ENCODE results near the gene PIGN.

Gene PIGN, protein sequence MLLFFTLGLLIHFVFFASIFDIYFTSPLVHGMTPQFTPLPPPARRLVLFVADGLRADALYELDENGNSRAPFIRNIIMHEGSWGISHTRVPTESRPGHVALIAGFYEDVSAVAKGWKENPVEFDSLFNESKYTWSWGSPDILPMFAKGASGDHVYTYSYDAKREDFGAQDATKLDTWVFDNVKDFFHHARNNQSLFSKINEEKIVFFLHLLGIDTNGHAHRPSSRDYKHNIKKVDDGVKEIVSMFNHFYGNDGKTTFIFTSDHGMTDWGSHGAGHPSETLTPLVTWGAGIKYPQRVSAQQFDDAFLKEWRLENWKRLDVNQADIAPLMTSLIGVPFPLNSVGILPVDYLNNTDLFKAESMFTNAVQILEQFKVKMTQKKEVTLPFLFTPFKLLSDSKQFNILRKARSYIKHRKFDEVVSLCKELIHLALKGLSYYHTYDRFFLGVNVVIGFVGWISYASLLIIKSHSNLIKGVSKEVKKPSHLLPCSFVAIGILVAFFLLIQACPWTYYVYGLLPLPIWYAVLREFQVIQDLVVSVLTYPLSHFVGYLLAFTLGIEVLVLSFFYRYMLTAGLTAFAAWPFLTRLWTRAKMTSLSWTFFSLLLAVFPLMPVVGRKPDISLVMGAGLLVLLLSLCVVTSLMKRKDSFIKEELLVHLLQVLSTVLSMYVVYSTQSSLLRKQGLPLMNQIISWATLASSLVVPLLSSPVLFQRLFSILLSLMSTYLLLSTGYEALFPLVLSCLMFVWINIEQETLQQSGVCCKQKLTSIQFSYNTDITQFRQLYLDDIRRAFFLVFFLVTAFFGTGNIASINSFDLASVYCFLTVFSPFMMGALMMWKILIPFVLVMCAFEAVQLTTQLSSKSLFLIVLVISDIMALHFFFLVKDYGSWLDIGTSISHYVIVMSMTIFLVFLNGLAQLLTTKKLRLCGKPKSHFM

DNA sequence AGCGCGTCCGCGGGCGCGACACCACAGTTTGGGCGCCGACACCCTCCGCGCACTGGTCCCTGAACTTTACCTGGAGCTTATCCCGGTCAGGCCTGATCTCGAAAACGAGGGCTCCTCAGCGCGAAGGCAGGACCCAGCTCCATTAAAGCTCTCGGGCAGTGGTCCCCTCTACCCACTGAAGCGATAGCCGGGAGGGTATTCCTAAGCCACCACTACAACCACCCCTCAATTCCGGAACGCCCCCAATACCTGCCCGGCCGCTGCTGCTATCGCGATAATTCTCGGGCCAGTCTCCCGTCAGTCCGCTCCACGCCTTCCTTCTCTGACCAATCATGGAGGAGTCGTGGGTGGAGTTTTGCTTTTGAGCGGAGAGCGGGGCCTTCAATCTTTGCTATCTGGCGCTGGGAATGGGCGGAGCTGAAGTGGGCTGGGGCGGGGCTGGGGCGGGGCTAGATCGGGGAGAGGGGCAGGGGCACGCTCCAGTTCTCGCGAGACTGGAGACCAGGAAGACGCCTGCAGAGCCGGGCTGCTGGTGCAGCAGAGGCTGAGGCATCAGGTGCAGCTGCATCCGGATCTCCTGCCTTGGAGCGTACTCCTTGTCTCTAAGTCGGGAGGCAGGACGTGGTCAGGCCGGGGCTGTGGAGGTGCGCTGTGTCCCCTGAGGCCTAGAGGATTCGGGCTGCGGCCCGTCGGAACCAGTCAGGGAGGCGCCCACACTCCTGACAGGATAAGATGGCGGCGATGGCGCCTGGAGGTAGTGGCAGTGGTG, at the start of gene PIGN, which contains the start of gene RELCH:
Gene PIGN, minus strand, starts transcription at position 283 of the 769 bp plus-strand sequence. CDS start 25,703 bp downstream, outside the sequence.
Gene RELCH, plus strand, starts transcription at position 482 of the 769 bp plus-strand sequence. Its CDS starts 251 bp downstream, at position 733.
- DNase-seq = peak; percentile 98

- DNase-seq = no peak
Observed at GRCh38 chr18:62236252-62236651, 49.4 kb upstream of the PIGN start.

GRCh38 chr18:62226047-62226446, 39.2 kb upstream of the PIGN start:
- DNase-seq = no peak

- DNase-seq = no peak
Observed at GRCh38 chr18:62224229-62224628, 37.4 kb upstream of the PIGN start.

DNA sequence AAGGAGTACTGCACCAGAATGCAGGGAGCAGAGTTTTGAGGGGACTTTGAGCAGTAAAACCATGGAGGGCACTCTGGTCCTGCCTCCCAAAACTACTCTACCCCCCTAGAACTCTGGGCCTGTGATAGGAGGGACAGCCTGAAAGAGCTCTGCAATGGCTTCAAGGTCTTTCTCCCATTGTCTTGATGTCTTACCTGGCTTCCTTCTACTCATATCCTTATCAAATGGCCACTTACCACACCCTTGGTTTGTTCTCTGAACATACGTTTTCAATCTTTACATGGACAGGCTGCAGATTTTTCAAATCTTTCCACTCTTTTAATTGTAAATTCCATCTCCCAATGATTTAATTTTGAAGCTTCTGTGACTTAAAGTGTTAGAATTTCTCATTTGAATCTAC, 27.9 kb upstream of the PIGN start:
- DNase-seq = no peak

- no peak for DNase-seq
Observed at GRCh38 chr18:62211325-62211828, 24.5 kb upstream of the PIGN start.

GRCh38 chr18:62210138-62210537, 23.3 kb upstream of the PIGN start:
- DNase-seq = no peak

DNA sequence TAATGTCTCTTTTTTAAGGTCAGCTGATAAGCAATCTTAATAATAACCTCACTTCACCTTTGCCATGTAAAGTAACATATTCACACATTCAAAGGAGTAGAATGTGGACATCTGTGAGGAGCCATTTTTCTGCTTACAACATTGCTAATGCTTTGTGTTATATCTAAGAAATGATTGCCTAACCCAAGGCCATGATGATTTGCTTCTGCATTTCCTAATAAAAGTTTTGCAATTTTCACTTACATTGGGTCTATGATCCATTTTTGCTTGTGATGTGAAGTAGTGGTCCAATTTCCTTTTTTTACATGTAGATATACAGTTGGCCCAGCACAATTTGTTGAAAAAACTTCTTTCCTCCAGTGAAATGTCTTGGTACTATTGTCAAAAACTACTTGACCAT, 22.2 kb upstream of the PIGN start:
- no peak for DNase-seq

DNA sequence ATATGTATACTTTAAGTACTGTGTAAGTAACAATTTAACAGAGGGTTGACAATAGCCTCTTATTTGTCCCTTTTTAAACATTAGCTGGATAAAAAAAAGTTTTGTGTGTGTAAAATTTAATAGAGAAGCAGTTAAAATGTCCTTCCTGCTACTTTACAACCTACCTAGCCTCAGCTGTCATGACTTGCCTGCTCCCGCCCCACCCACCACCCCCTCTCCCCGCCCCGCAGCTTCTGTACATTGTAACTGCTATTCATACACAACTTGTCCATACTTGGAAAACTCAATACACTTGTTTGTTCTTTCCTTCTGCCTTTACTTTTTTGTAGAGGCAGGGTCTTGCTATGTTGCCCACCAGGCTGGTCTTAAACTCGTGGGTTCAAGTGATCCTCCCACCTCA, 19.7 kb upstream of the PIGN start:
- DNase-seq = no peak

DNA sequence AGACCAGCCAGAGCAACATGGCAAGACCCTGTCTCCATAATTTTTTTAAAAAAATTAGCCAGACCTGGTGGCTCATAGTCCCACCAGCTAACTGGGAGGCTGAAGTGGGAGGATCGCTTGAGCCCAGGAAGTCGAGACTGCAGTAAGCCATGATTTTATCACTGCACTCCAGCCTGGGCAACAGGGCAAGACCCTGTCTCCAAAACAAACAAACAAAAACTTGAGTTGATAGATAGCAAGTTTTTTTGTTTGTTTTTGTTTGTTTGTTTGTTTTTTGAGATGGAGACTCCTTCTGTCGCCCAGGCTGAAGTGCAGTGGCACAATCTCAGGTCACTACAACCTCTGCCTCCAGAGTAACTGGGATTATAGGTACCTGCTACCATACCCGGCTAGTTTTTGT, 19.0 kb upstream of the PIGN start:
- DNase-seq = no peak

- no peak for DNase-seq
Observed at GRCh38 chr18:62201870-62202269, 15.0 kb upstream of the PIGN start.

DNA sequence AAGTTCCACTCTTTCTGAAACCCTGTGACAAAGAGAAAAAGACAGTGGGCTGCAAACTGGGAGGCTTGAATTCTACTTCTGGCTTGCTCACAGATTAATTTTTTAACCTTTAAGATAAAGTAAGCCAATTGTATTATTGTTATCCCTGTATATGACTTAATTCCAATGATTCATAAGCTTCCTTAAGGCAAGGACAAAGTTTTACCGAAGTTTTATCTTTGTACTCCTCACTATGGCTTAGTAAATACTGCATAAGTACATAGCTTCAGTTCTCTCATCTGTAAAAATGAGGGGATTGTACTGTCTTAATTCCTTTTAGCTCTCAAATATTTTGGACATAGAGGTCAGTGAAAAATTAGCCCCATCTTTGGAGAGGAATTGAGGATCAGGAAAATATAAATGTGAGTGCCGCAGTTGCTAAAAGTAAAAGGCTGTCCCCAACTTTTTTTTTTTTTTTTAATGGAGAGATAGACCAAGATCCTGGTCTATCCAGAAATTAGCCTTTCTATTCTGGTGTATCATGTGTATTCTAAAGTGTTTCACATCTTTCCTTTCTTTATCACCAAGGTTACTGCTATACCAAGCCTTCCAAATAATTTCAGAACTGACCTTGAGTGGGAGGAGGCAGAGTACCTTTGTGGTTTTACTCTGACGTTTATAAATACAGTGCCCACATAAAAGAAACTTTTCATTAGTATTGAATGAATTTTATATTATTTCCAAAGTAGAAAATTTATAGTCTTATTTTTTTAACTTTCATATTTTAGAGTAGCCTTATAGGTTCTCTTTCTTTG, 13.5 kb upstream of the PIGN start:
- no peak for DNase-seq

- DNase-seq = no peak
Observed at GRCh38 chr18:62199629-62200028, 12.8 kb upstream of the PIGN start.

- no peak for DNase-seq
Observed at GRCh38 chr18:62198259-62198658, 11.4 kb upstream of the PIGN start.

- no peak for DNase-seq
Observed at GRCh38 chr18:62196980-62197379, 10.1 kb upstream of the PIGN start.

DNA sequence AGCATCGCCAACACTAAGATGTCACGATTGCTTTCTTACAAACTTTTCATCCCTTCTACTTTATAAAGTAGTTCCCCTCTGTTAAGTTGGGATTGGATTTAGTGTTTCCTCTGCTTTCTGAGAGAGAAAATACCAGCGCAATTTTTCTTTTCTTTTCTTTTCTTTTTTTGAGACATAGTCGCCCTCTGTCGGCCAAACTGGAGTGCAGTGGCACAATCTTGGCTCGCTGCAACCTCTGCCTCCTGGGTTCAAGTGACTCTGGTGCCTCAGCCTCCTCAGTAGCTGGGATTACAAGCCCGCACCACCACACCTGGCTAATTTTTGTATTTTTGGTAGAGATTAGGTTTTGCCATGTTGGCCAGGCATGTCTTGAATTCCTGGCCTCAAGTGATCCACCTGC, 9.2 kb upstream of the PIGN start:
- no peak for DNase-seq

DNA sequence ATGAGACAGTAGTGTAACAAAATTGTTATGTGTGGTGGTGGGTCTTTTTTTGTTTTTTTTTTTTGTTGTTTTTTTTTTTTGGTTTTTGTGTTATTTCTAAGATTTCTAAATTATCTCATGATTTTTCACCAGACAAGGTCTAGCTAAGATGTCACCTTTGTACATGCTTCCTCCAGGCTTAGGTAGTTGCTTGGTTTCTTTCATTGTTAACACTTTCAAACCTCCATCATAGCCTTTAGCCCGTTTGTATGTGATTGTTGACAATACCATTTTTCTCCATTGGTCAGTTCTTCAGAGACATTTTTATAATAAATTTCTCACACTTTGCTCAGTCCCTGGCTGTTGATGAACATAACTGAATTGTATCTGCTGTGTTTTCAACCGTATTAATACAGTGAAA, 2.4 kb upstream of the PIGN start:
- DNase-seq = no peak

DNA sequence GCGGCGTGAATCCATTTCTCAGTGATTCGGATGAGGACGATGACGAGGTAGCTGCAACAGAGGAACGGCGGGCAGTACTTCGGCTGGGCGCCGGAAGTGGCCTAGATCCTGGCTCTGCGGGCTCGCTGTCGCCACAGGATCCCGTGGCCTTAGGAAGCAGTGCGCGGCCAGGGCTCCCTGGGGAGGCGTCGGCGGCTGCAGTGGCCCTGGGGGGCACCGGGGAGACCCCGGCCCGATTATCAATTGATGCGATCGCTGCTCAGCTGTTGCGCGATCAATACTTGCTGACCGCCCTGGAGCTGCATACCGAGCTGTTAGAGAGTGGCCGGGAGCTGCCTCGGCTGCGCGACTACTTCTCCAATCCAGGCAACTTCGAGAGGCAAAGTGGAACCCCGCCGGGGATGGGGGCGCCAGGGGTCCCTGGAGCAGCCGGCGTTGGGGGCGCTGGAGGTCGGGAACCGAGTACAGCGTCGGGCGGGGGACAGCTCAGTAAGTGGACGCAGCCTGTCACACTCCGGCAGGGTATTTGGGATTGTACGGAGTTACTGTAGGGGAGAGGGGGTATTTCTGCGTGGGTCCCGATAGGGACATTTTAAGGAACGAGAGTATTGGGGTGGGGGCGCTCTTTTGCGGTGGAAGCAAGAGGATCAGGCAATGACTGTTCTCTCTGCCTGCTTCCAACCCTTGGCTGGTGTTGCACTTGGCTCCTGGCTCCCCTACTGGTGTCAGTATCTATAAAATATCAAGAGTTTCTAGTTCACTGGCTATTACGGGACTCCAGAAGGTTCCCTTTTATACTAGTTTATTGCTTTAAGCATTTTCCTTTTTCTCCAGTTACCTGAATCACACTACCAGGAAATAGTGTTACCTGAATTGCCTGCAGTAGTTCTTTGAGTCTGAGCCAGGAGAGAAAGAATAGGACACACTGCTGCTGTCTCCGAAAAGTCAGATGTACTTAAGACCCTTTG, 971 bp upstream of the PIGN start:
- peak; percentile 45 for DNase-seq

- DNase-seq = no peak
Observed at GRCh38 chr18:62186499-62186773, 420 bp downstream of the PIGN start.

DNA sequence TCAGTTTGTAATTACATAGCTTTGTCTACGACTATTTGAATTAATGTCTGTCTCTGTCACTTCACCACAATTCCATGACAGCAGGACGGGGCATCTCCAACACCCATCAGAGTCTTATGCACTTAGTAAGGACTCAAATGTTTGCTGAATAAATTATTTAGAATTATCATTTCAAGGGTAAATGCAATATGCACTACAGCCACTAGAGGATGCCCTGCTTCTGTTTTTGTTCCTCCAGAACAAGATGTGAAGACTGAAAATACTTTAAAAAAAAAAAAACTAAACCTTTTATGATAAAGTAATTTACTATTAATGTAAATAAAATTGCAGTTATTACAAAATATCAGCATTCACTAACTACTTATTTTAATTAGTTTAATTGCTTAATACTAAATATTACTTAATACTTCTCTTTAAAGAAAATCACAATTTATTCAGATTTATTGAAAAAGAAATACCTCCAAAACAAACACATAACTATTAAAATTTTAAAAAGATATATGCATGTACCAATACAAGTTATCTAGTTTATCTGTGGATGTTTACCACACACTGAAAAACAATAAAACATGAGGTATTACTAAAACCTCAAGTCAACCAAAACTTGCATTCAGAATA, 3.2 kb downstream of the PIGN start:
- DNase-seq = peak; percentile 61
